Trophoblast cell (in vitro differentiated cells and primary cell): Measurements from ENCODE around the gene ZNF555.
A peak's percentile ranks its signal among the peaks of the same experiment; 100 is the strongest.

Source experiments
- DNase-seq, 2 donors: peaks; one replicate each; pipeline ENCODE4 v3.0.0-alpha.2; 2016
- H2AFZ ChIP-seq: 2 replicates; pipeline ENCODE4 v1.6.1; 2013; ENCODE audit warnings: low read length, moderate library complexity, mild to moderate bottlenecking; ENCODE audit not compliant: insufficient read depth, poor library complexity
- H2AK5ac ChIP-seq: 2 replicates; pipeline ENCODE4 v1.6.1; 2013; ENCODE audit warnings: mild to moderate bottlenecking, low read length
- H2BK120ac ChIP-seq: 2 replicates; pipeline ENCODE4 v1.6.1; 2013; ENCODE audit warnings: low read length, mild to moderate bottlenecking, moderate library complexity; ENCODE audit not compliant: insufficient read depth, poor library complexity
- H2BK12ac ChIP-seq: 2 replicates; pipeline ENCODE4 v1.6.1; 2013; ENCODE audit warnings: mild to moderate bottlenecking, low read length, moderate library complexity
- H2BK5ac ChIP-seq: 2 replicates; pipeline ENCODE4 v1.6.1; 2013; ENCODE audit warnings: low read length, low read depth, moderate library complexity, mild to moderate bottlenecking; ENCODE audit not compliant: poor library complexity
- H3K14ac ChIP-seq: 2 replicates; pipeline ENCODE4 v1.6.1; 2013; ENCODE audit warnings: mild to moderate bottlenecking, low read length
- H3K18ac ChIP-seq: 2 replicates; pipeline ENCODE4 v1.6.1; 2013; ENCODE audit warnings: mild to moderate bottlenecking, low read length
- H3K23ac ChIP-seq: 2 replicates; pipeline ENCODE4 v1.6.1; 2013; ENCODE audit warnings: low read length
- H3K27ac ChIP-seq: 2 replicates; pipeline ENCODE4 v1.5.1; 2013; ENCODE audit warnings: low read depth, mild to moderate bottlenecking, inconsistent platforms, low read length, moderate library complexity
- H3K27me3 ChIP-seq: 2 replicates; pipeline ENCODE4 v1.6.1; 2013; ENCODE audit warnings: inconsistent platforms, mild to moderate bottlenecking, low read length, moderate library complexity; ENCODE audit not compliant: insufficient read depth
- H3K36me3 ChIP-seq, 2 experiments: 1 replicate in 1 of 2; 2 replicates in 1 of 2; pipeline ENCODE4 v1.6.1; 2013; ENCODE audit warnings: low read length in 2 of 2, mild to moderate bottlenecking in 2 of 2, moderate library complexity in 1 of 2; ENCODE audit not compliant: insufficient read depth in 2 of 2, control insufficient read depth in 1 of 2
- H3K4ac ChIP-seq: 2 replicates; pipeline ENCODE4 v1.6.1; 2013; ENCODE audit warnings: low read depth, mild to moderate bottlenecking, low read length, moderate library complexity
- H3K4me1 ChIP-seq, 2 experiments: 1 replicate in 1 of 2; 2 replicates in 1 of 2; pipeline ENCODE4 v1.6.1; 2013; ENCODE audit warnings: low read length in 2 of 2, mild to moderate bottlenecking in 2 of 2, moderate library complexity in 1 of 2; ENCODE audit not compliant: insufficient read depth in 2 of 2, control insufficient read depth in 1 of 2
- H3K4me2 ChIP-seq: 2 replicates; pipeline ENCODE4 v1.6.1; 2013; ENCODE audit warnings: inconsistent platforms, mild to moderate bottlenecking, low read length, moderate library complexity
- H3K4me3 ChIP-seq: 2 replicates; pipeline ENCODE4 v1.5.1; 2013; ENCODE audit warnings: mild to moderate bottlenecking, low read depth, low read length, inconsistent platforms
- H3K79me1 ChIP-seq: one replicate; pipeline ENCODE4 v1.6.1; 2013; ENCODE audit warnings: low read length
- H3K79me2 ChIP-seq: 2 replicates; pipeline ENCODE4 v1.6.1; 2013; ENCODE audit warnings: low read length, mild to moderate bottlenecking; ENCODE audit not compliant: control insufficient read depth, insufficient read depth, poor library complexity
- H3K9ac ChIP-seq: 2 replicates; pipeline ENCODE4 v1.6.1; 2013; ENCODE audit warnings: mild to moderate bottlenecking, low read length
- H3K9me3 ChIP-seq: 2 replicates; pipeline ENCODE4 v1.6.1; 2013; ENCODE audit warnings: low read depth, mild to moderate bottlenecking, control low read depth, inconsistent platforms, low read length; ENCODE audit not compliant: insufficient read depth
- H4K12ac ChIP-seq: 2 replicates; pipeline ENCODE4 v1.6.1; 2013; ENCODE audit warnings: low read depth, mild to moderate bottlenecking, low read length, moderate library complexity
- H4K8ac ChIP-seq: 2 replicates; pipeline ENCODE4 v1.6.1; 2013; ENCODE audit warnings: low read depth, mild to moderate bottlenecking, low read length, moderate library complexity
- H4K91ac ChIP-seq: one replicate; pipeline ENCODE4 v1.6.1; 2013; ENCODE audit warnings: low read depth, mild to moderate bottlenecking, low read length, moderate library complexity
- WGBS: extraction: QIAGEN DNeasy Blood & Tissue Kit; methylation state at CpG from one replicate; pipeline ENCODE4 v1.1.7; 2013; ENCODE audit warnings: missing lambda C conversion rate; ENCODE audit not compliant: insufficient read length, insufficient coverage; ENCODE audit errors: extremely low coverage; 5-methylcytosine and 5-hydroxymethylcytosine counted together

ZNF555 gene

DNA sequence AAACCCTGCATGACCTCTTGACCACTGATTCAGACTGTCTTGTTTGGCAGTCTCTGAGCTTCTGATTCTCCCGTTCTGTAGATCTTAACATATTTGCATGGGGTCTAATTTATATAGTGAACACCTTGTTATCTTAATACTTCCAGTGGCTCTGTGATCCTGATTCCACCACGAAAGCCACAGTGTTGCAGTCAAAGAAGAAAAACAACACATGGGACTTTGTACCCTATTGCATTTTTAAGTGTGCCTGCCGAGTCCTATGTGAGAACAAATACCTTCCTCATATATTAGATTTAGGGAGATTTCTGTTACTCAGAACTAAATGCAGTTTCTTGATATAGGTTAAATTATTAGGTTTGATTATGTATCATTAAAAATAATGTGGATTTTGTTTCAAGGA is 13.6 kb downstream of the ZNF555 start:
- H4K12ac ChIP-seq, result no peak overlapping the region
- H2BK120ac ChIP-seq, result no peak overlapping the region
- H4K91ac ChIP-seq, result no peak overlapping the region
- no peaks in the 10 kb centered on the region for H3K4me1 ChIP-seq
- WGBS, result no CpG with 5 or more reads among the region's 3 CpGs
- no peak overlapping the region for H4K8ac ChIP-seq
- H3K23ac ChIP-seq, result no peak overlapping the region
- no peak overlapping the region for H2AFZ ChIP-seq
- H3K9ac ChIP-seq, result no peak overlapping the region
- no peaks in the 10 kb centered on the region for H3K27me3 ChIP-seq
- no peak for DNase-seq
- no peaks in the 10 kb centered on the region for H3K79me1 ChIP-seq
- H3K18ac ChIP-seq, result no peak overlapping the region
- no peak overlapping the region for H3K4ac ChIP-seq
- peaks cover 22 to 31% of the 10 kb centered on the region in 2 experiments for H3K36me3 ChIP-seq
- no peak overlapping the region for H2BK5ac ChIP-seq
- no peak overlapping the region for H2BK12ac ChIP-seq
- no peak overlapping the region for H2AK5ac ChIP-seq
- H3K9me3 ChIP-seq, result peaks cover 32% of the 10 kb centered on the region
- no peak overlapping the region for H3K4me2 ChIP-seq
- H3K27ac ChIP-seq, result no peak overlapping the region
- no peak overlapping the region for H3K4me3 ChIP-seq
- no peak overlapping the region for H3K14ac ChIP-seq
- H3K79me2 ChIP-seq, result no peaks in the 10 kb centered on the region

DNA sequence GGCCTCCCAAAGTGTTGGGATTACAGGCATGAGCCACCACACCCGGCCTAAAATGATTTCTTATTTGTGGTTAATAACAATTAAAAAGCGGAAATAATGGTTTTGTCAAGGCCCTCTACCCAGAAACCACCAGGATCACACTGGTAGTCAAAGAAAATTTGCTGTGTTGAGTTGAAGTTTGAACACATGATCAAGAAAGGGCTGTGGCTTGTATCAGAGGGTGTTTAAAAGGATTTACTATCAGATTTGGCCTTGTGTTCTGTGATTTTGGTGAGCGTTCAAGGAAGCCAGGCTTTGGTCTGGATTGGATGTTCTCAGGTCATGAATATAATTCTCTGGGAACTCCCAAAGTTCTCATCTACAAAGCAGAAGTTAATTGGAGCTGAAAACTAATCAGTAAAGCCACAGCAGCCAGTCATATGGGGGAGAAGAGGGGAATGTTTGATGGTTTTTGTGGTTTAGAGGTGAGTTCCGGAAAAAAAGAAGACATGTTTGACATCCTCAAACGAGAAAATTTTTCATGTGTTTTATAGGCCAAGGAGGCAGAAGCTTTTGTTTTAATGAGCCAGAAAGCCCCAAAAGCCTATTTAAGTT is 15.3 kb downstream of the ZNF555 start:
- Histone ChIP-seq H3K14ac (no peak overlapping the region), H4K12ac (no peak overlapping the region), H3K79me1 (no peaks in the 10 kb centered on the region), H2BK5ac (no peak overlapping the region), H3K4ac (no peak overlapping the region), H3K9ac (no peak overlapping the region), H3K27me3 (no peaks in the 10 kb centered on the region), H2AK5ac (no peak overlapping the region), H3K9me3 (peaks cover 33% of the 10 kb centered on the region), H3K4me3 (no peak overlapping the region), H3K18ac (no peak overlapping the region), H3K36me3 (peaks cover 18 to 26% of the 10 kb centered on the region in 2 experiments), H2AFZ (no peak overlapping the region), H2BK12ac (no peak overlapping the region), H3K23ac (no peak overlapping the region), H4K91ac (no peak overlapping the region), H3K79me2 (no peaks in the 10 kb centered on the region), H3K27ac (no peak overlapping the region), H4K8ac (no peak overlapping the region), H3K4me1 (no peaks in the 10 kb centered on the region), H3K4me2 (no peak overlapping the region), H2BK120ac (no peak overlapping the region)
- WGBS, result no CpG with 5 or more reads among the region's 5 CpGs
- DNase-seq, result no peak

DNA sequence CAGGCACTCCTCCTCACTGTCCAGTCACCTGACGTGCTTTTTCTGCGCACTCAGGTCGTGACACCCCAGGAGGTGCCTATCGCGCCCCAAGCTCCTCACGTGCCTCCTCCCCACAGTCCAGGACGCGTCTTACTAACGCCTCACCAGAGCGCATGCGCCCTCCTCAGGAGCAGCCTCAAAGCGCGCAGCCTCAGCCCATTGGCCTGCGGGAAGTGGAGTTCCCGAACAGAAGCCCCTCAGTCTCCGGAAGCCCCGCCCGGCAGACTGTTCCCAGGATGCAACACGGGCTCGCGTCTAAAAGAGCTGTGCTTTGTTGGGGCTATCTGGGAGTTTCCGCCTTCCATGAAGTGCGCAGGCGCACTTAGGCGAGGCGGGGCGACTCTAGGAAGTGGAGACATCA is 17.6 kb downstream of the ZNF555 start:
- no peak overlapping the region for H2AK5ac ChIP-seq
- H3K4ac ChIP-seq, result no peak overlapping the region
- no peak overlapping the region for H3K27ac ChIP-seq
- no peak overlapping the region for H2BK5ac ChIP-seq
- no peak overlapping the region for H4K12ac ChIP-seq
- no peak overlapping the region for H4K91ac ChIP-seq
- H3K9me3 ChIP-seq, result peaks cover 28% of the 10 kb centered on the region
- H3K4me3 ChIP-seq, result no peak overlapping the region
- H3K9ac ChIP-seq, result no peak overlapping the region
- no CpG with 5 or more reads among the region's 27 CpGs for WGBS
- H3K4me2 ChIP-seq, result no peak overlapping the region
- DNase-seq, result no peak
- no peak overlapping the region for H3K18ac ChIP-seq
- H3K79me1 ChIP-seq, result no peaks in the 10 kb centered on the region
- H2AFZ ChIP-seq, result no peak overlapping the region
- H3K23ac ChIP-seq, result no peak overlapping the region
- no peak overlapping the region for H2BK120ac ChIP-seq
- H3K27me3 ChIP-seq, result no peaks in the 10 kb centered on the region
- no peak overlapping the region for H2BK12ac ChIP-seq
- H3K36me3 ChIP-seq, result peaks cover 4 to 9% of the 10 kb centered on the region in 2 experiments
- H4K8ac ChIP-seq, result no peak overlapping the region
- no peak overlapping the region for H3K14ac ChIP-seq
- H3K4me1 ChIP-seq, result no peaks in the 10 kb centered on the region
- H3K79me2 ChIP-seq, result no peaks in the 10 kb centered on the region

DNA sequence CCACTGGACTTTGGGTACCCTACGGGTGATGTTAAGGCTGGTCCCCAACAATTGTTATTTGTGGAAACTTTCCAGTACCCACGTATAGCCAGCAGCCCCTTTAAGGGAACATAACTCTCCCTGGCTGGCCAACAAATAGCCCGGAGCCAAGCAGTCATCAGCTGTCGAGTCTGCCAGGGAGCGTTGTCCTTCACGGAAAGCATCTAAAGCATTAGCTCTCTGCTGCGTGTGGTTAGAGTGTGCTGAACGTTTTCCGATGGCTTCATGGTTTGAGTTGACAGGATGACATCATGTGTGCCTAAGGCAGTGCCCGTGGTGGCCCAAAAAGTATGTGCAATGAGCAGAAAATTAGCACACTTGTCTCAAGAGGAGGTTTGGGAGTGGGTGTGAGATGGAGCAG is 22.5 kb downstream of the ZNF555 start:
- Histone ChIP-seq H3K4me1 (no peaks in the 10 kb centered on the region), H3K4me2 (no peak overlapping the region), H3K18ac (no peak overlapping the region), H3K4me3 (no peak overlapping the region), H2BK5ac (no peak overlapping the region), H3K4ac (no peak overlapping the region), H3K23ac (no peak overlapping the region), H3K9ac (no peak overlapping the region), H3K36me3 (no peaks in the 10 kb centered on the region), H4K12ac (no peak overlapping the region), H3K9me3 (peaks cover 32% of the 10 kb centered on the region), H2BK12ac (no peak overlapping the region), H3K27ac (no peak overlapping the region), H4K91ac (no peak overlapping the region), H4K8ac (no peak overlapping the region), H3K14ac (no peak overlapping the region), H2AFZ (no peak overlapping the region), H2BK120ac (no peak overlapping the region), H3K79me1 (no peaks in the 10 kb centered on the region), H3K27me3 (no peaks in the 10 kb centered on the region), H2AK5ac (no peak overlapping the region), H3K79me2 (no peaks in the 10 kb centered on the region)
- no CpG with 5 or more reads among the region's 10 CpGs for WGBS
- DNase-seq, result peak in 1 of 2 donors; percentile 42
